ENCODE data around the gene MMEL1. TPM values are rescaled to one million over a fixed set of nuclear protein-coding genes. Genes with fewer than 3 reads are reported as not detected.
A peak's percentile ranks its signal among the peaks of the same experiment; 100 is the strongest.

Gene MMEL1
- total and polyA plus RNA-seq, 4 experiments from 2014 or later = 0.67 to 8.1 (median 3.2) TPM

GRCh38 chr1:2547210-2548067 is 85.4 kb downstream of the MMEL1 start:
- Mint-ChIP-seq H3K4me3 (peak overlapping the region; percentile 91 to 97 (median 92)), H3K27me3 (no peaks in the 10 kb centered on the region), H3K27ac (peak overlapping the region; percentile 96 to 99 (median 97)), H3K36me3 (peaks cover 0 to 2% of the 10 kb centered on the region in 2 donors), H3K4me1 (peaks cover 7 to 35% (median 20%) of the 10 kb centered on the region in 4 donors), H3K9me3 (peaks cover 0 to 2% (median 0%) of the 10 kb centered on the region in 8 donors)
- ChIA-PET POLR2A (ENCODE audit: partially characterized antibody) (interaction anchor here (0.7 to 10.5 kb wide), 30 partner anchors 8 to 932 kb away, joined by 3 to 367 read pairs (median 4); partner anchors contain the start of genes FAAP20, HES5, MIB2 and MORN1), CTCF (ENCODE audit: partially characterized antibody) (interaction anchor here (0.5 to 3.8 kb wide), 15 partner anchors 9 to 352 kb away, joined by 3 to 85 read pairs (median 8); partner anchors contain the start of genes FAAP20, MORN1, PANK4 and PEX10)
- Histone ChIP-seq H3K4me3 (ENCODE audit: low read length in 2 of 2) (peak overlapping the region; percentile 78 to 80), H3K36me3 (ENCODE audit: insufficient read depth, low read length) (no peaks in the 10 kb centered on the region), H3K4me1 (ENCODE audit: insufficient read depth, low read length) (peaks cover 43% of the 10 kb centered on the region), H3K27ac (ENCODE audit: low read depth, low read length) (peak overlapping the region; percentile 98), H3K27me3 (ENCODE audit: insufficient read depth, low read length) (no peaks in the 10 kb centered on the region), H3K9me3 (ENCODE audit: control insufficient read depth in 1 of 2, low read length in 2 of 2) (no peaks in the 10 kb centered on the region)
- DNase-seq = peak; percentile 44 to 64 (median 51)
- intact Hi-C loops (cut with micrococcal nuclease) = loop anchor here (1.0 to 10.0 kb wide), 9 partner anchors 9 to 352 kb away; partner anchors contain the start of genes MORN1, PANK4, PRXL2B and RER1

GRCh38 chr1:2546515-2547209 is 86.2 kb downstream of the MMEL1 start:
- CTCF ChIA-PET (ENCODE audit: partially characterized antibody) = interaction anchor here (0.8 to 3.8 kb wide), 14 partner anchors 10 to 351 kb away, joined by 3 to 85 read pairs (median 14); partner anchors contain the start of genes FAAP20, PANK4, PEX10 and TNFRSF14
- H3K4me3 ChIP-seq (ENCODE audit: low read length in 2 of 2) = peak overlapping the region; percentile 78 to 80

DNA sequence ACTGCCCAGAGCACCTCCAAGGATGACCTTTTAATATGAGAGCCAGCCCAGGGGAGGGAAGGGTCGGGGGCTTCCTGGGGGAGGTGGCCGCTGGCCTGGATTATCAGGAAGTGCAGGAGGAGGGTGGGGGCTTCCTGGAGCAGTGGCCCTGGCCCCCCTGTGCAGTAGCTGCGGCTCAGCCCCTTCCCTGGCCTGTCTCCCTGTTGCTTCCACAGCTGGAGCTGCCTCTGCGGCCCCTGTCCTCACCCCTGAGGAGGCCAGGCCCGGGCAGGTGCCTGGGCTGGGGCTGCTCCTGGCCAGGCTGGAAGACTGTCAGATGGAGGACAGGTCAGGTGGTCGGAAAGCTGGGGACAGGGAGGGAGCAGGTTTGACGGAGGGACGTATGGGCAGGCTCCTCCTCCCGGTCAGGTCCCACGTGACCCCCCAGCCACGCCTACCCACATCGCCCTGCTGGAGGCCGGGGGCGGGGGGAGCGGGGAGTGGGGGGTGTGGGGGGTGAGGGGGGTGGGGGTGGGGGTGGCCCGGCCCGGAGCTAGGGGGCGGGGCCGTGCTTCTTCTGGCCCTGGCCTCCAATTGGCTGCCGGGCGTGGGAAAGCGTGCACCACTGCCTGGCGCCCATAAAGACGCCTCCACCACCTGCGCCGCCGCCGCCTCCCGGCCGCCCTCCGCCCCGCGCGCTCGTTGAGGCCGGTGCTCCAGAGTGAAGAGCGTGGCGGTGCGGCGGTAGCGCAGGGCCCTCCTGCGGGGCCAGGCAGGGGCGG is 86.9 kb downstream of the MMEL1 start:
- Mint-ChIP-seq H3K27ac (peak overlapping the region in 6 of 7 donors; percentile 9 to 99 (median 97)), H3K9me3 (peaks cover 0 to 2% (median 0%) of the 10 kb centered on the region in 8 donors), H3K36me3 (peaks cover 0 to 2% of the 10 kb centered on the region in 2 donors), H3K4me1 (peaks cover 8 to 39% (median 20%) of the 10 kb centered on the region in 4 donors), H3K4me3 (peak overlapping the region; percentile 43 to 97 (median 92)), H3K27me3 (peaks cover 0 to 1% of the 10 kb centered on the region in 2 donors)
- Histone ChIP-seq H3K4me3 (ENCODE audit: low read length in 2 of 2) (peak overlapping the region; percentile 78 to 80), H3K36me3 (ENCODE audit: insufficient read depth, low read length) (no peaks in the 10 kb centered on the region), H3K27me3 (ENCODE audit: insufficient read depth, low read length) (no peaks in the 10 kb centered on the region), H3K27ac (ENCODE audit: low read depth, low read length) (peak overlapping the region; percentile 98), H3K9me3 (ENCODE audit: control insufficient read depth in 1 of 2, low read length in 2 of 2) (no peaks in the 10 kb centered on the region), H3K4me1 (ENCODE audit: insufficient read depth, low read length) (peaks cover 48% of the 10 kb centered on the region)
- peak; percentile 89 to 92 (median 90) for DNase-seq
- intact Hi-C loops (cut with micrococcal nuclease) = loop anchor here (1.0 to 10.0 kb wide), 4 partner anchors 241 to 413 kb away; no protein-coding TSS in a partner anchor
- CTCF ChIA-PET (ENCODE audit: partially characterized antibody) = interaction anchor here (0.8 to 3.8 kb wide), 6 partner anchors 11 to 133 kb away, joined by 3 to 85 read pairs (median 9); partner anchors contain the start of gene PEX10
- POLR2A ChIA-PET (ENCODE audit: partially characterized antibody) = interaction anchor here (0.6 to 10.5 kb wide), 17 partner anchors 11 to 953 kb away, joined by 3 to 367 read pairs (median 7); partner anchors contain the start of genes FAAP20, HES5, MORN1 and PANK4

More at GRCh38 chr1:2546515-2547209, 86.2 kb downstream of the MMEL1 start:
- intact Hi-C loops (cut with micrococcal nuclease) = loop anchor here (1.0 to 10.0 kb wide), 5 partner anchors 20 to 413 kb away; partner anchors contain the start of gene PANK4
- DNase-seq = peak; percentile 81 to 94 (median 88)
- POLR2A ChIA-PET (ENCODE audit: partially characterized antibody) = interaction anchor here (0.7 to 10.5 kb wide), 25 partner anchors 10 to 413 kb away, joined by 3 to 367 read pairs (median 7); partner anchors contain the start of genes FAAP20, HES5, MORN1 and PANK4
- H3K27me3 ChIP-seq (ENCODE audit: insufficient read depth, low read length) = no peaks in the 10 kb centered on the region
- Mint-ChIP-seq H3K4me1 (peaks cover 7 to 36% (median 22%) of the 10 kb centered on the region in 4 donors), H3K36me3 (peaks cover 0 to 2% of the 10 kb centered on the region in 2 donors), H3K27me3 (no peaks in the 10 kb centered on the region), H3K4me3 (peak overlapping the region; percentile 91 to 97 (median 92)), H3K9me3 (peaks cover 0 to 2% (median 0%) of the 10 kb centered on the region in 8 donors), H3K27ac (peak overlapping the region; percentile 96 to 99 (median 97))
- peaks cover 43% of the 10 kb centered on the region for H3K4me1 ChIP-seq (ENCODE audit: insufficient read depth, low read length)
- H3K9me3 ChIP-seq (ENCODE audit: control insufficient read depth in 1 of 2, low read length in 2 of 2) = no peaks in the 10 kb centered on the region
- no peaks in the 10 kb centered on the region for H3K36me3 ChIP-seq (ENCODE audit: insufficient read depth, low read length)
- H3K27ac ChIP-seq (ENCODE audit: low read depth, low read length) = peak overlapping the region; percentile 98

DNA sequence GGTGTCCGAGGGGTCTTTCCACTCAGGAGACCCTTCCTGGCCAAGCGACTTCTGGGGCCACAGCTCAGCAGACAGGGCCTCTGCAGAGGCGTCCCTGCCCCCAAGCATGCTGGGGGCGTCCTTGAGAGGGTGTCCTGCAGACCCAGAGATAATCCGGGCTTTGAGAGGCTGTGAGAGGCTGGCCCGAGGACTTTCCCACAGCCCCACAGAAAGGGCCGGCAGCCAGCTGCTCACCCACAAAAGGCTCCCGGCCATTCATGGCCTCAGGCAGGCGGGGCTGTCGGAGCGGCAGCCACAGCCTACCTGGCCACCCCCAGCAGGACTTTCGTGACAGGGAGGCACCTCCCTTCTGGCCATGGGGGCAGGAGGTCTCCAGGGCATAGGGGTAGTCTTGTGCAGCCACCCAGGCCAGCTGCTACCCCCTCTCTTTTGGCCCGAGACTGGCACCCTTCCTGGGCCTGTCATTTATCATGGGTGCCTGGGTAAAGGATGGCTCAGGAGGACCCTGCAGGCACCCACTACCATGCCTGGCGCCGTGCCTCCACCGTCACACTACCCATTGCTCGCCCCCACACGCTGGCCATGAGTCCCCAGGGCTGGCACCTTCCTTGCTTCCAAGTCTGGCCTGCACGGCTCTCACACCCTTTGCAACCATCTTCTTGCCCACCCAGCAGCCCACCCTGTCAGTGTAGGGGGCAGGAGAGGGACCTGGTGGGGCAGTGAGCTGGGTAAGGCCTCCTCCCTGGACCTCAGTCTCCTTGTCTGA is 87.8 kb downstream of the MMEL1 start:
- no peaks in the 10 kb centered on the region for H3K27me3 ChIP-seq (ENCODE audit: insufficient read depth, low read length)
- Mint-ChIP-seq H3K4me3 (peak overlapping the region in 2 of 8 donors; percentile 20 to 21), H3K27me3 (peaks cover 0 to 1% of the 10 kb centered on the region in 2 donors), H3K36me3 (peaks cover 0 to 2% of the 10 kb centered on the region in 2 donors), H3K27ac (peak overlapping the region in 5 of 7 donors; percentile 9 to 99 (median 57)), H3K9me3 (peaks cover 0 to 2% (median 0%) of the 10 kb centered on the region in 8 donors), H3K4me1 (peaks cover 8 to 37% (median 20%) of the 10 kb centered on the region in 4 donors)
- no peak for DNase-seq
- H3K9me3 ChIP-seq (ENCODE audit: control insufficient read depth in 1 of 2, low read length in 2 of 2) = no peaks in the 10 kb centered on the region
- POLR2A ChIA-PET (ENCODE audit: partially characterized antibody) = interaction anchor here (0.6 to 10.5 kb wide), 13 partner anchors 12 to 952 kb away, joined by 3 to 367 read pairs (median 7); partner anchors contain the start of genes FAAP20, HES5, MORN1 and PANK4
- H3K4me1 ChIP-seq (ENCODE audit: insufficient read depth, low read length) = peaks cover 49% of the 10 kb centered on the region
- intact Hi-C loops (cut with micrococcal nuclease) = loop anchor here (5.0 to 10.0 kb wide), 2 partner anchors 240 to 297 kb away; no protein-coding TSS in a partner anchor
- CTCF ChIA-PET (ENCODE audit: partially characterized antibody) = interaction anchor here (0.9 to 3.8 kb wide), 3 partner anchors 21 to 129 kb away, joined by 5 to 85 read pairs (median 13); no protein-coding TSS in a partner anchor
- H3K4me3 ChIP-seq (ENCODE audit: low read length in 2 of 2) = no peak overlapping the region
- H3K36me3 ChIP-seq (ENCODE audit: insufficient read depth, low read length) = no peaks in the 10 kb centered on the region
- peak overlapping the region; percentile 56 for H3K27ac ChIP-seq (ENCODE audit: low read depth, low read length)

DNA sequence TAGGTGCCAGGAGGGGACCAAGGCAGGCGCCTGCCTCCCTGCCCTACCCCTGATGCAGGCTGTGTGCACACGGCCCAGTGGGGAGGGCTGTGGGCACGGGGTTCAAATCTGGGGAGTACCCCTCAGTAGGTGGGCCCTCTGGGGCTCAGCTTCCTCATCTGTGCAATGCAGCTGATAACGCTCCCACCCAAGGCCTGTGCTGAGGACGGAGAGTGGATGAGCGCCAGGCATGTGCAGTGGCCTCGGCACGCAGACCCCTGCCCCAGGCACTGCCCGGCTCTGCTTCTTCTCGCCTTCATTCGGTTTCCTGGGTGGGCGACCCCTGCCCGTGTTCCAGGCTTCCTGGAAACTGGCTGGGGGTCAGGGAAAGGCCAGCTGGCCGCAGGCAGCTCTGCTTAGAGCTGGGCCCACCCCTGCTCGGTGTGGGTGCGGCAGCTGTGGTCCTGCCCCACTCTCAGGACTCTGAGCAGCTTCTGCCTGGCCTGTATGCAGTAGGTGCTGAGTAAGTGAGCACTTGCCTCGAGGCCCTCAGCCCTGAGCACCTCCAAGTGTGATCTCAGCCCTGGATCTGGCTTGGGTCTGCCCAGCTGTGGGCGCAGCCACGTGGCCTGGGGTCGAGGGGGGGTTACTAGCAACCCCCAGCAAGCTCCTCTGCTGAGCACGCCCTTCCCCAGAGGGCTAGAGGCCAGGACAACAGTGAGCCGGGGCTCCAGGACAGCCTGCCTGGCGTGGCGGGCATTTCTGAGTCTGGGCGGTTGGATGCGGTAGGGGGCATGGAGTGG is 88.5 kb downstream of the MMEL1 start:
- intact Hi-C loops (cut with micrococcal nuclease) = loop anchor here (10.0 kb wide), 1 partner anchor 239 kb away; no protein-coding TSS in a partner anchor
- peaks cover 0 to 1% of the 10 kb centered on the region in 2 donors for H3K27me3 Mint-ChIP-seq
- Histone ChIP-seq H3K27ac (ENCODE audit: low read depth, low read length) (no peak overlapping the region), H3K27me3 (ENCODE audit: insufficient read depth, low read length) (no peaks in the 10 kb centered on the region), H3K4me3 (ENCODE audit: low read length in 2 of 2) (no peak overlapping the region), H3K36me3 (ENCODE audit: insufficient read depth, low read length) (no peaks in the 10 kb centered on the region), H3K4me1 (ENCODE audit: insufficient read depth, low read length) (peaks cover 42% of the 10 kb centered on the region), H3K9me3 (ENCODE audit: control insufficient read depth in 1 of 2, low read length in 2 of 2) (no peaks in the 10 kb centered on the region)
- ChIA-PET CTCF (ENCODE audit: partially characterized antibody) (interaction anchor here (2.8 kb wide), 1 partner anchor 20 kb away, joined by 13 read pairs; no protein-coding TSS in a partner anchor), POLR2A (ENCODE audit: partially characterized antibody) (interaction anchor here (1.6 to 10.5 kb wide), 4 partner anchors 13 to 128 kb away, joined by 3 to 367 read pairs (median 110); partner anchors contain the start of genes HES5, PANK4 and TNFRSF14)
- no peak for DNase-seq
- peak overlapping the region in 1 of 8 donors; percentile 68 for H3K4me3 Mint-ChIP-seq
- no peaks in the 10 kb centered on the region for H3K9me3 Mint-ChIP-seq
- peaks cover 6 to 33% (median 15%) of the 10 kb centered on the region in 4 donors for H3K4me1 Mint-ChIP-seq
- peak overlapping the region in 4 of 7 donors; percentile 53 to 99 (median 64) for H3K27ac Mint-ChIP-seq
- peaks cover 0 to 2% of the 10 kb centered on the region in 2 donors for H3K36me3 Mint-ChIP-seq
